H1 (cell line): ENCODE measurements around the gene HDAC8. TPM values are rescaled to one million over a fixed set of nuclear protein-coding genes. Genes with fewer than 3 reads are reported as not detected.

Source experiments
- CTCF ChIA-PET: fragments of 300-600 bp; sonication (Branson Sonifier 250); formaldehyde crosslinking; loops from one replicate; lab custom pipeline; 2021; ENCODE audit not compliant: partially characterized antibody; lab: Charles Lee
- POLR2A ChIA-PET: fragments of 300-600 bp; sonication (Branson Sonifier 250); formaldehyde crosslinking; loops from one replicate; lab custom pipeline; 2021; ENCODE audit warnings: inconsistent platforms; ENCODE audit not compliant: partially characterized antibody; lab: Charles Lee
- DNase-seq, 2 experiments: peaks; one replicate each; pipeline versions ENCODE4 v3.0.0 to v3.0.0-alpha.2; 2010 to 2022; ENCODE audit warnings: low spot score in 2 of 2, low read depth in 1 of 2, mixed read lengths in 1 of 2
- FAIRE-seq: peaks from 2 replicates; lab custom pipeline; 2011; peaks lifted over from hg19 to GRCh38; lab: Jason Lieb, UNC
- H2AFZ ChIP-seq: 2 replicates; pipeline ENCODE4 v1.8.1; 2012; ENCODE audit warnings: low read length, inconsistent platforms
- H2AK5ac ChIP-seq: 2 replicates; pipeline ENCODE4 v1.6.1; 2013; ENCODE audit warnings: low read depth, low read length
- H2BK120ac ChIP-seq: replicated peaks from 2 replicates; pipeline ENCODE3; 2013; ENCODE audit warnings: low read depth, low read length, inconsistent platforms
- H2BK12ac ChIP-seq: 2 replicates; pipeline ENCODE4 v1.6.1; 2013; ENCODE audit warnings: low read depth, low read length
- H2BK15ac ChIP-seq: 2 replicates; pipeline ENCODE4 v1.6.1; 2013; ENCODE audit warnings: low read length
- H2BK20ac ChIP-seq: 2 replicates; pipeline ENCODE4 v1.6.1; 2013; ENCODE audit warnings: low read length
- H2BK5ac ChIP-seq: 2 replicates; pipeline ENCODE4 v1.6.1; 2013; ENCODE audit warnings: low read depth, low read length
- H3K14ac ChIP-seq: 2 replicates; pipeline ENCODE4 v1.6.1; 2013; ENCODE audit warnings: inconsistent platforms; ENCODE audit not compliant: insufficient read length
- H3K18ac ChIP-seq: 2 replicates; pipeline ENCODE4 v1.6.1; 2013; ENCODE audit warnings: low read length; ENCODE audit errors: extremely low read depth
- H3K23ac ChIP-seq: 2 replicates; pipeline ENCODE4 v1.6.1; 2013; ENCODE audit warnings: inconsistent platforms; ENCODE audit not compliant: insufficient read length
- H3K23me2 ChIP-seq: 2 replicates; pipeline ENCODE4 v1.6.1; 2013; ENCODE audit warnings: low read depth, low read length
- H3K27ac ChIP-seq: 2 replicates; pipeline ENCODE4 v1.6.1; 2011; ENCODE audit warnings: low read depth, low read length, inconsistent platforms
- H3K27me3 ChIP-seq, 4 experiments: replicated peaks in 1 of 4; 1 replicate in 1 of 4; 2 replicates in 3 of 4; pipeline versions ENCODE4 v1.6.1 to v1.8.1; 2011 to 2013; ENCODE audit warnings: low read length in 3 of 4, mild to moderate bottlenecking in 3 of 4, inconsistent platforms in 2 of 4, mixed read lengths in 2 of 4, moderate library complexity in 1 of 4; ENCODE audit not compliant: control insufficient read depth in 3 of 4, insufficient read depth in 3 of 4; ENCODE audit errors: extremely low read depth in 1 of 4
- H3K36me3 ChIP-seq, 4 experiments: 2 replicates each; pipeline versions ENCODE4 v1.6.1 to v1.8.1; 2011 to 2013; ENCODE audit warnings: mild to moderate bottlenecking in 4 of 4, low read length in 3 of 4, moderate library complexity in 2 of 4, control low read depth in 1 of 4, inconsistent platforms in 1 of 4; ENCODE audit not compliant: insufficient read depth in 4 of 4, control insufficient read depth in 2 of 4
- H3K4ac ChIP-seq: replicated peaks from 2 replicates; pipeline ENCODE3; 2013; ENCODE audit warnings: low read length, low read depth, mixed read lengths, inconsistent platforms; ENCODE audit not compliant: insufficient read length
- H3K4me1 ChIP-seq, 4 experiments: replicated peaks in 1 of 4; 1 replicate in 1 of 4; 2 replicates in 3 of 4; pipeline versions ENCODE4 v1.6.1 to v1.8.1; 2011 to 2013; ENCODE audit warnings: low read length in 3 of 4, inconsistent platforms in 2 of 4, mixed read lengths in 1 of 4; ENCODE audit not compliant: insufficient read depth in 4 of 4, control insufficient read depth in 3 of 4
- H3K4me2 ChIP-seq, 2 experiments: 2 replicates each; pipeline versions ENCODE4 v1.6.1 to v1.8.1; 2011 to 2013; ENCODE audit warnings: low read depth in 2 of 2, low read length in 2 of 2, control low read depth in 1 of 2, inconsistent platforms in 1 of 2, mild to moderate bottlenecking in 1 of 2; ENCODE audit not compliant: insufficient read depth in 1 of 2
- H3K4me3 ChIP-seq, 4 experiments: fragments of 200-600, 300-600 bp in 1 of 4; sonication (generic), shearing (Covaris generic), sonication (Bioruptor Twin) in 1 of 4; 2 replicates each; pipeline versions ENCODE4 v1.5.1 to v1.8.1; 2011 to 2016; ENCODE audit warnings: low read length in 4 of 4, low read depth in 3 of 4, control low read depth in 2 of 4, inconsistent platforms in 2 of 4, mild to moderate bottlenecking in 2 of 4, mixed read lengths in 1 of 4, moderate library complexity in 1 of 4; ENCODE audit not compliant: insufficient read depth in 2 of 4; ENCODE audit errors: extremely low read depth in 1 of 4
- H3K56ac ChIP-seq: replicated peaks from 2 replicates; pipeline ENCODE3; 2013; ENCODE audit warnings: low read depth, mild to moderate bottlenecking, mixed read lengths, low read length, inconsistent platforms; ENCODE audit not compliant: insufficient read length
- H3K79me1 ChIP-seq: 2 replicates; pipeline ENCODE4 v1.6.1; 2013; ENCODE audit warnings: low read depth, low read length, control low read depth
- H3K79me2 ChIP-seq, 2 experiments: 2 replicates each; pipeline versions ENCODE4 v1.6.1 to v1.8.1; 2012 to 2013; ENCODE audit warnings: low read length in 2 of 2, mild to moderate bottlenecking in 2 of 2, inconsistent platforms in 1 of 2; ENCODE audit not compliant: insufficient read depth in 2 of 2, control insufficient read depth in 1 of 2
- H3K9ac ChIP-seq, 4 experiments: replicated peaks in 1 of 4; 1 replicate in 1 of 4; 2 replicates in 3 of 4; pipeline versions ENCODE4 v1.6.1 to v1.8.1; 2011 to 2013; ENCODE audit warnings: low read depth in 3 of 4, low read length in 3 of 4, control low read depth in 2 of 4, mild to moderate bottlenecking in 2 of 4, moderate library complexity in 2 of 4, inconsistent platforms in 1 of 4; ENCODE audit errors: extremely low read depth in 1 of 4
- H3K9me3 ChIP-seq, 2 experiments: 2 replicates each; pipeline versions ENCODE4 v1.6.1 to v1.8.1; 2012 to 2013; ENCODE audit warnings: mild to moderate bottlenecking in 2 of 2, moderate library complexity in 2 of 2, control low read depth in 1 of 2, inconsistent platforms in 1 of 2, low read depth in 1 of 2, low read length in 1 of 2, mixed read lengths in 1 of 2; ENCODE audit not compliant: insufficient read depth in 2 of 2
- H4K20me1 ChIP-seq, 2 experiments: replicated peaks in 1 of 2; 2 replicates each; pipeline versions ENCODE3 to v1.8.1; 2011 to 2013; ENCODE audit warnings: inconsistent platforms in 2 of 2, low read length in 2 of 2, mild to moderate bottlenecking in 1 of 2; ENCODE audit not compliant: insufficient read depth in 2 of 2, control insufficient read depth in 1 of 2
- H4K5ac ChIP-seq: 2 replicates; pipeline ENCODE4 v1.6.1; 2013; ENCODE audit warnings: low read length, low read depth, mixed read lengths, inconsistent platforms; ENCODE audit not compliant: insufficient read length
- H4K8ac ChIP-seq: 2 replicates; pipeline ENCODE4 v1.8.0; 2013; ENCODE audit warnings: mild to moderate bottlenecking, moderate library complexity, low read length, inconsistent platforms; ENCODE audit not compliant: insufficient read depth; ENCODE audit errors: extremely low read depth
- H4K91ac ChIP-seq: replicated peaks from 2 replicates; pipeline ENCODE3; 2013; ENCODE audit warnings: low read length, mixed read lengths, inconsistent platforms; ENCODE audit not compliant: insufficient read length
- BACH1 ChIP-seq: IDR thresholded peaks from 2 replicates; pipeline ENCODE4 v1.6.1; 2012; ENCODE audit warnings: low read length, improper control_type of control experiment
- CEBPB ChIP-seq: IDR thresholded peaks from 2 replicates; pipeline ENCODE4 v1.6.1; 2012; ENCODE audit warnings: low read depth, low read length
- CHD1 ChIP-seq: IDR thresholded peaks from 2 replicates; pipeline ENCODE4 v1.6.1; 2012; ENCODE audit warnings: low read depth, low read length, improper control_type of control experiment
- EP300 ChIP-seq, 2 experiments: IDR thresholded peaks; 1 replicate in 1 of 2; 2 replicates in 1 of 2; pipeline ENCODE4 v1.6.1; 2011 to 2012; ENCODE audit warnings: low read depth in 2 of 2, low read length in 2 of 2, mild to moderate bottlenecking in 2 of 2, borderline replicate concordance in 1 of 2, inconsistent platforms in 1 of 2, moderate library complexity in 1 of 2
- RAD21 ChIP-seq, 2 experiments: IDR thresholded peaks in 1 of 2; conservative IDR thresholded peaks in 1 of 2; 2 replicates each; pipeline ENCODE4 v1.6.1; 2011; ENCODE audit warnings: low read depth in 2 of 2, low read length in 2 of 2, improper control_type of control experiment in 1 of 2, inconsistent platforms in 1 of 2, mild to moderate bottlenecking in 1 of 2, moderate library complexity in 1 of 2
- RBBP5 ChIP-seq: IDR thresholded peaks from 2 replicates; pipeline ENCODE4 v1.7.1; 2012; ENCODE audit warnings: low read depth, mild to moderate bottlenecking, inconsistent platforms, low read length, moderate library complexity, borderline replicate concordance
- RNF2 ChIP-seq: fragments of 200-900, 300-1000 bp; sonication (generic); IDR thresholded peaks from 2 replicates; pipeline ENCODE4 v1.7.1; 2016; ENCODE audit warnings: borderline replicate concordance, low read depth, mild to moderate bottlenecking, antibody characterized with exemption, low read length; ENCODE audit not compliant: poor library complexity, severe bottlenecking; ENCODE audit errors: missing control alignments
- WGBS, 2 experiments: shearing (Covaris generic) in 1 of 2; methylation state at CpG; one replicate each; pipeline versions ENCODE4 v1.1.6 to v1.1.7; 2013 to 2015; ENCODE audit warnings: low lambda C conversion rate in 2 of 2, mixed read lengths in 2 of 2, inconsistent platforms in 1 of 2, low coverage in 1 of 2, missing lambda C conversion rate in 1 of 2; ENCODE audit not compliant: insufficient replicate concordance in 2 of 2, insufficient coverage in 1 of 2, insufficient read length in 1 of 2; ENCODE audit errors: extremely low coverage in 1 of 2, missing lambda C conversion rate in 1 of 2; 5-methylcytosine and 5-hydroxymethylcytosine counted together
- polyA plus RNA-seq, 7 experiments: library from polyadenylated mRNA; depleted of rRNA in 3 of 7; stranded (reverse) in 5 of 7; unstranded in 2 of 7; fragments of >200 nt in 5 of 7; fragments of 200-250 nt in 2 of 7; gene quantifications; 1 replicate in 5 of 7; 2 replicates in 1 of 7; 4 replicates in 1 of 7; pipeline versions ENCODE4 v1.2.1 to v1.2.3, GENCODE V29; 2011 to 2013; ENCODE audit warnings: missing spikeins in 2 of 7, mixed read lengths in 2 of 7
- total RNA-seq: library from RNA; stranded (reverse); fragmentation: NEBNext Ultra II Directional; extraction: Animal tissue kit (Norgen Biotek cat#: 25700); gene quantifications from 2 replicates; pipeline ENCODE4 v1.2.1, GENCODE V29; 2021
- TF ChIP-seq, protein P1 (sequence below), 3 experiments: IDR thresholded peaks; 1 replicate in 2 of 3; 2 replicates in 1 of 3; pipeline versions ENCODE4 v1.5.1 to v1.6.1; 2011; ENCODE audit warnings: low read length in 3 of 3, mild to moderate bottlenecking in 3 of 3, inconsistent platforms in 2 of 3, low read depth in 1 of 3, moderate library complexity in 1 of 3; ENCODE audit not compliant: insufficient read depth in 1 of 3; ENCODE audit errors: control extremely low read depth in 1 of 3

Gene HDAC8
- total and polyA plus RNA-seq, 2 of the 8 experiments (the other 6 are each of a cell fraction or from before 2014, with no cell fraction given): 9.7 to 20.3 TPM

DNA sequence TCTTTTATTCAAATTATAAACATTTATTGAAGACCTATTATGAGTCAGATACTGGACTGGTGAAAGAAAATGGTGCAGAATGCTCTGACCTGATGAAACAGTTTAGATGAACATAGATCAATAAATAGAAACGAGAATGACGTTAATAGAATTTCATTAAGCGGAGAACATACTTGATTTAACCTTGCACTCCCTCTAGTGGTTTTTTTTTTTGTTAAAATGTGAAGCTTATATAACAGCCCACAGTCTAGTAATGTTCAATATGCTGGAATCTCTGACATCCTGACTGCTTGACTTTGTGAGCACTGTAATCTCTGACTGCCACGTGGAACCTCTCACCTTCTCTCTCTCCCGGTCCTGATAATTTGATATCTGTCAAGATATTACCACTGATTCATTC lies 32.3 kb downstream of the HDAC8 start:
- no peak overlapping the region for H3K9ac ChIP-seq
- no peaks in the 10 kb centered on the region for H4K20me1 ChIP-seq
- peak; percentile 30 to 35 for TF ChIP-seq RAD21 (IDR thresholded peaks at IDR 0.05 in 1 of 2, conservative IDR thresholded peaks at IDR 0.05 in 1 of 2; ENCODE audit: low read depth in 2 of 2, low read length in 2 of 2)
- no peak for TF ChIP-seq CHD1
- no peak for TF ChIP-seq EP300 (IDR thresholded peaks at IDR 0.05; ENCODE audit: borderline replicate concordance in 1 of 2, low read depth in 2 of 2, low read length in 2 of 2)
- no peak for TF ChIP-seq BACH1
- TF ChIP-seq, protein P1, sequence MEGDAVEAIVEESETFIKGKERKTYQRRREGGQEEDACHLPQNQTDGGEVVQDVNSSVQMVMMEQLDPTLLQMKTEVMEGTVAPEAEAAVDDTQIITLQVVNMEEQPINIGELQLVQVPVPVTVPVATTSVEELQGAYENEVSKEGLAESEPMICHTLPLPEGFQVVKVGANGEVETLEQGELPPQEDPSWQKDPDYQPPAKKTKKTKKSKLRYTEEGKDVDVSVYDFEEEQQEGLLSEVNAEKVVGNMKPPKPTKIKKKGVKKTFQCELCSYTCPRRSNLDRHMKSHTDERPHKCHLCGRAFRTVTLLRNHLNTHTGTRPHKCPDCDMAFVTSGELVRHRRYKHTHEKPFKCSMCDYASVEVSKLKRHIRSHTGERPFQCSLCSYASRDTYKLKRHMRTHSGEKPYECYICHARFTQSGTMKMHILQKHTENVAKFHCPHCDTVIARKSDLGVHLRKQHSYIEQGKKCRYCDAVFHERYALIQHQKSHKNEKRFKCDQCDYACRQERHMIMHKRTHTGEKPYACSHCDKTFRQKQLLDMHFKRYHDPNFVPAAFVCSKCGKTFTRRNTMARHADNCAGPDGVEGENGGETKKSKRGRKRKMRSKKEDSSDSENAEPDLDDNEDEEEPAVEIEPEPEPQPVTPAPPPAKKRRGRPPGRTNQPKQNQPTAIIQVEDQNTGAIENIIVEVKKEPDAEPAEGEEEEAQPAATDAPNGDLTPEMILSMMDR (IDR thresholded peaks at IDR 0.05; ENCODE audit: control extremely low read depth in 1 of 3, insufficient read depth in 1 of 3, low read depth in 1 of 3, low read length in 3 of 3): peak in 2 of 3 experiments; percentile 6; a peak in 2 of 4 replicates
- no peak for TF ChIP-seq CEBPB
- no peak for TF ChIP-seq RBBP5
- TF ChIP-seq RNF2: no peak
- TF ChIP-seq, all 59 proteins: peak for 2
- Histone ChIP-seq H2BK20ac (no peak overlapping the region), H3K14ac (no peak overlapping the region), H3K4me3 (no peak overlapping the region), H3K4me1 (no peaks in the 10 kb centered on the region), H2AK5ac (no peak overlapping the region), H3K79me1 (no peaks in the 10 kb centered on the region), H3K4ac (no peak overlapping the region), H3K36me3 (no peaks in the 10 kb centered on the region; a peak in 1 of 8 replicates), H2BK120ac (no peak overlapping the region), H2BK15ac (no peak overlapping the region), H3K4me2 (no peak overlapping the region), H3K27me3 (no peaks in the 10 kb centered on the region), H2BK12ac (no peak overlapping the region), H2AFZ (no peak overlapping the region), H3K23me2 (no peaks in the 10 kb centered on the region), H3K18ac (no peak overlapping the region), H3K79me2 (no peaks in the 10 kb centered on the region), H4K91ac (no peak overlapping the region), H2BK5ac (no peak overlapping the region), H3K56ac (no peak overlapping the region), H3K23ac (no peak overlapping the region), H3K9me3 (no peaks in the 10 kb centered on the region), H3K27ac (no peak overlapping the region), H4K5ac (no peak overlapping the region), H4K8ac (no peak overlapping the region)
- WGBS, 2 experiments: 81% methylated on average over 5 of the region's 5 CpGs; no CpG with 5 or more reads in 1 of the 2 experiments
- POLR2A ChIA-PET: interaction anchor here (1.4 kb wide), 1 partner anchor 242 kb away, joined by 4 read pairs; no protein-coding TSS in a partner anchor
- DNase-seq (no peak), FAIRE-seq (no peak)
- CTCF ChIA-PET: interaction anchor here (0.7 to 4.9 kb wide), 11 partner anchors 12 to 294 kb away, joined by 3 to 46 read pairs (median 4); no protein-coding TSS in a partner anchor
